LNCAP (cell line): ENCODE measurements around the gene RCCD1.

Experiments
- TF ChIP-seq, protein P1 (sequence below): fragments of 450-650 bp; IDR thresholded peaks from 2 replicates; pipeline ENCODE4 v1.5.1; 2017; ENCODE audit warnings: mild to moderate bottlenecking

The RCCD1 gene

DNA sequence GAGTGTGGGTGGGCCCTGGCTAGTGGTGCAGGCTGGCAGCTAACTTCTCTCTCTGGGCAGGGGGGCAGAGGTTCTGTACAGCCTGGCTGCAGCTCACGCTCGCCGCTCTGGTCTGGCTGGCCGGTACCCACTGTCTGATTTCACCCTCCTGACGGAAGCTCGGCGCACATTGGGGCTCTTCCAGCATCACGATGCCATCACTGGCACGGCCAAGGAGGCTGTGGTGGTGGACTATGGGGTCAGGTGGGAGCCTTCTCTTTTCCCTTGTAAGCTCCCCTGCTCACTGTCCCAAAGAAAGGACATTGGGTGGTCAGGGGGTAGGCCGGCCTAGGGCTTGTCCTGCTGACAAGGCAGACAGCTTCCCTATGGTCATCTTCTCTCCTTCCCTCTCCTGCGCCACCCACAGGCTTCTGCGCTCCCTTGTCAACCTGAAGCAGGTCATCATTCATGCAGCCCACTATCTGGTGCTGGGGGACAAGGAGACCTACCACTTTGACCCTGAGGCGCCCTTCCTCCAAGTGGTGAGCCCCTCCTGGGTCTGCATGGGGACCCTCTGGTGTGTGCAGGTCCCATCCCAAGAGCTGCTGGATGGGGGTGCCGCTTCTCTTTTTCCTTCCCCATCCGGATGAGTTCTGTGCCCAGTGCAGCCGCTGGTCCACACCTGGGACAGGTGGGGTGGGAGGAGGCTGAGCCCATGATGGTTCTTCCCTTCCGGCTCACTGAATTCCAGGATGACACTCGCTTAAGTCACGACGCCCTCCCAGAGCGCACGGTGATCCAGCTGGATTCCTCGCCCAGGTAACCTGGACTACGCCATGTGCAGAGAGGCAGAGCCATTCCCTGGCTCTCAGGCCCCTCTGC is 44.0 kb upstream of the RCCD1 start:
- TF ChIP-seq, protein P1, sequence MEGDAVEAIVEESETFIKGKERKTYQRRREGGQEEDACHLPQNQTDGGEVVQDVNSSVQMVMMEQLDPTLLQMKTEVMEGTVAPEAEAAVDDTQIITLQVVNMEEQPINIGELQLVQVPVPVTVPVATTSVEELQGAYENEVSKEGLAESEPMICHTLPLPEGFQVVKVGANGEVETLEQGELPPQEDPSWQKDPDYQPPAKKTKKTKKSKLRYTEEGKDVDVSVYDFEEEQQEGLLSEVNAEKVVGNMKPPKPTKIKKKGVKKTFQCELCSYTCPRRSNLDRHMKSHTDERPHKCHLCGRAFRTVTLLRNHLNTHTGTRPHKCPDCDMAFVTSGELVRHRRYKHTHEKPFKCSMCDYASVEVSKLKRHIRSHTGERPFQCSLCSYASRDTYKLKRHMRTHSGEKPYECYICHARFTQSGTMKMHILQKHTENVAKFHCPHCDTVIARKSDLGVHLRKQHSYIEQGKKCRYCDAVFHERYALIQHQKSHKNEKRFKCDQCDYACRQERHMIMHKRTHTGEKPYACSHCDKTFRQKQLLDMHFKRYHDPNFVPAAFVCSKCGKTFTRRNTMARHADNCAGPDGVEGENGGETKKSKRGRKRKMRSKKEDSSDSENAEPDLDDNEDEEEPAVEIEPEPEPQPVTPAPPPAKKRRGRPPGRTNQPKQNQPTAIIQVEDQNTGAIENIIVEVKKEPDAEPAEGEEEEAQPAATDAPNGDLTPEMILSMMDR, result no peak

DNA sequence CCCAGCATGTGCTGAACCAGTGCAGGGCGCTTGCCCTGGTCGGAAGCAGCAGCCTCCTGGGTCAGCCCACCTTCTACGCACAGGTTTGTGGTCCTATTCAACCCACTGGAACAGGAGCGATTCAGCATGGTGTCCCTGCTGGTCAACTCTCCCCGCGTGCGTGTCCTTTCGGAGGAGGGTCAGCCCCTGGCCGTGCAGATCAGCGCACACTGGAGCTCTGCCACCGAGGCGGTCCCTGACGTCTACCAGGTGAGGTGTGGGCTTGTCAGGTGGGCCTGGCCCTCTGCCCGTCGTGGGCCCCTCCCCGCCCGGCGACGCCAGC is 43.4 kb upstream of the RCCD1 start:
- TF ChIP-seq, protein P1, result no peak

DNA sequence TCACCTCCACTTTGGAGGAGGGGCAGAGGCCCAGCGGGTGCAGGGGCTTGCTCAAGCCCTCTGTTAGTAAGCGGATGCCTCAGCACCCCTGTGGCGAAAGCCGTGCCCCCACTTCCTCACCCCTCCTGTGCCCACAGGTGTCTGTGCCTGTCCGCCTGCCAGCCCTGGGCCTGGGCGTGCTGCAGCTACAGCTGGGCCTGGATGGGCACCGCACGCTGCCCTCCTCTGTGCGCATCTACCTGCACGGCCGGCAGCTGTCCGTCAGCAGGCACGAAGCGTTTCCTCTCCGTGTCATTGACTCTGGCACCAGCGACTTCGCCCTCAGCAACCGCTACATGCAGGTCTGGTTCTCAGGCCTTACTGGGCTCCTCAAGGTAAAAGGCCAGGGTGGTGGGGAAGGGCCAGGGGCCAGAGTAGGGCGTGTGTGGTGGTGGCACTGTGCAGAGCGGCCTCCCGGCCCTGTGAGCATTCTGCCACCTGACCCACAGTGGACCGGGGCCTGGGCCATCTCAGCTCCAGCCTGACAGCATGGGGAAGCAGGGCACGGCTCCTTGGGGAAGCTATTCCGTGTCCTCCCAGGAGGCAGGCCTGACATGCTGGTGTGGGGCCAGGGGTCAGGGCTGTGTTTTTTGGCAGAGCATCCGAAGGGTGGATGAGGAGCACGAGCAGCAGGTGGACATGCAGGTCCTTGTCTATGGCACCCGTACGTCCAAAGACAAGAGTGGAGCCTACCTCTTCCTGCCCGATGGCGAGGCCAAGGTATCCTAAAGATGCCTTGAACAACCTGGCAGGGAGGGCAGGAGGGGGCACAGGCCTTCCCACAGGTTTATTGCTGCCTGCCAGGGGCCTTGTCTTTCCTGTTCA is 42.5 kb upstream of the RCCD1 start:
- TF ChIP-seq, protein P1, result no peak

DNA sequence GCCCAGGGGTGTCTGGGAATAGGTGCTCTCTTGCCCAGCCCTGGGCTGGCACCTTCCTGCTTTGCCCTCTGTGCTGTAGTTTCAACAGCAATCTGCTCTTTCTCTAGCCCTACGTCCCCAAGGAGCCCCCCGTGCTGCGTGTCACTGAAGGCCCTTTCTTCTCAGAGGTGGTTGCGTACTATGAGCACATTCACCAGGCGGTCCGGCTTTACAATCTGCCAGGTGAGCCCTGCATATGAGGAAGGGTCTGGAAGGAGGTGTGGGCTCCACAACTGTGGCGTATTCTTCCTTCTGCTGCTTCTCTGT is 42.0 kb upstream of the RCCD1 start:
- TF ChIP-seq, protein P1, result no peak

DNA sequence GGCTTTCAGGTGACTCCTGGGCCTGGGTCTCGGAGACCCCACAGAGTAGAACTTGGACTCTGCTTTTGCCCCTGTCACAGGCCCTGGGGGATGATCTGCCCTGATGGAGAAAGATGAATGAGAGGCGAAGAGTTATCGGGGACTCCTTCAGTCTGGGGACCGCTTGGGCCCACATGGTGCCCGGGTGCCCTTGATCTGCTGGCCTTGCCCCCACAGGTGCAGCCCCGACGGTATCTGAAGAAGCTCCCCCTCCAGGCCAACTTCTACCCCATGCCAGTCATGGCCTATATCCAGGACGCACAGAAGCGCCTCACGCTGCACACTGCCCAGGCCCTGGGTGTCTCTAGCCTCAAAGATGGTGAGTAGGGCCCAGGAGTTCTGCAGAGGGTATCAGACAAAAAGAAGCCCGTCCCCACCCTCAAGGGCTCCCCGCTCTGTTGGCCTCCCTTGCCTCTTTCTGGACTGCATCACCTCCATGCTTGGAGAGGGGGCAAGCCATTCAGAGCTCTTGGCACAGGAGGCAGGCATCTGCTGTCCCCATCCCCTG is 41.2 kb upstream of the RCCD1 start:
- TF ChIP-seq, protein P1, result no peak

DNA sequence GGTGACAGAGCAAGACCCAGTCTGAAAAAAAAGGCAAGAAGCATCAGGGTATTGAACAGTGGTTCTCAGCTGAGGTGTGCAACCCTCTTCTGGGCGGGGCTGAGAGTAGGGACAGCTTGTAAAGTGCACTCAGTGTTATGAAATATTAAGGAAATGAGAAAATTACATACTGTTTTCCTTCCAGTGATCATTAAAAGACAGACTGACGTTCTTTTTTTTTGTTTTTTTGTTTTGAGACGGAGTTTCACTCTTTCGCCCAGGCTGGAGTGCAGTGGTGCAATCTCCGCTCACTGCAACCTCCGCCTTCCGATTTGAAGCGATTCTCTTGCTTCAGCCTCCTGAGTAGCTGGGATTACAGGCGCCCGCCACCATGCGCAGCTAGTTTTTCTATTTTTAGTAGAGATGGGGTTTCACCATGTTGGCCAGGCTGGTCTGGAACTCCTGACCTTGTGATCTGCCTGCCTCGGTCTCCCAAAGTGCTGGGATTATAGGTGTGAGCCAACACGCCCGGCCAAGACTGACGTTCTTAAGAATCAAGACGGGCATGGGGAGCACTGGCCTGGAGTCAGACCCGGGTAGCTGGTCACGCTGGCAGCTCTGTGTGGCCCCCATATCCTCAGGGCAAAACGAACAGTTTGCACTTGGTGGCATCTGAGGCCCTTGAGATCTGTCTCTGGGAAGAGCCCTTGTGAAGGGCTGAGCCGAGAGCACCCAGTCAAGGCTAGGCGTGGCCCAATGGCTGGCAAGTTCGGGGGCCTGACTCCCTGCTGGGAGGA is 40.2 kb upstream of the RCCD1 start:
- TF ChIP-seq, protein P1, result no peak

DNA sequence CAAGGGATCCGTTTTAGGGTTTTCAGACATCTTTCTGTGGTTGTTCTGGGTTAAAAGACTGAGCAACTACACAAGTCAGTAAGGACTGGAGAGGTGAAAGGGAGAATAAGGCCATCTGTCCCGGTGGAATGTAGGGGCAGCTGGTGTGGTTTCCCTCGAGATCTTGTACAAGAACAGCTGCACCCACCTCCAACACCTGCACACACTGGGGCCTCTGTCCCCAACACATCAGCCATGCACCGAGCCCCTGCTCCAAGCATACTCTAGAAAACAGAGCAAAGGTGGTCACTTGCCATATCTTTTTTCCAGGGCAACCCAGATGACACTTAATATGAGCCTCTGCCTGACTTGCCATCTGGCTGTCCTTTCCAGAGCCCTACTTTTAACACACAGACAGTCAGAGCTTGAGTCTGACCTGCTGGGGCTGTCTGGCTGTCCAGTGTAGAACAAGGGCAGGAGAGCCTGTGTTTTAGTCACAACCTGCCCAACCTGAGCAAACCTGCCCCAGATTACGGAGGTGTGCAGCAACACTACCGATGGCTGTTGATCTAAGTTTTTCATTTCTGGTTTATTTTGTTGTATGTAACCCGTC is 39.4 kb upstream of the RCCD1 start:
- TF ChIP-seq, protein P1, result no peak
